ENCODE data around the gene SORBS2.

SORBS2 gene

GRCh38 chr4:185834088-185834487, 22.1 kb upstream of the SORBS2 start:
- no peak overlapping the region for H3K4me3 ChIP-seq (IDR thresholded peaks at IDR 0.05; ENCODE audit: insufficient read depth, low read depth, low read length)
- no peak overlapping the region; the same call in 1 of the 2 replicates for H3K9ac ChIP-seq
- no peaks in the 10 kb centered on the region for H3K79me2 ChIP-seq (ENCODE audit: insufficient read depth, low read depth)
- no peaks in the 10 kb centered on the region for H4K20me1 ChIP-seq (ENCODE audit: insufficient read depth)
- no peaks in the 10 kb centered on the region for H3K27me3 ChIP-seq (ENCODE audit: insufficient read depth, low read depth)
- no peak overlapping the region for H3K4me2 ChIP-seq
- H3K36me3 ChIP-seq (ENCODE audit: insufficient read depth) = no peaks in the 10 kb centered on the region
- no peak overlapping the region for H3K27ac ChIP-seq
- TF ChIP-seq CTCF (conservative IDR thresholded peaks at IDR 0.05; ENCODE audit: low read depth, low read length) = no peak
- H3K4me1 ChIP-seq (ENCODE audit: low read depth, poor library complexity, severe bottlenecking) = no peaks in the 10 kb centered on the region
- no peak overlapping the region for H2AFZ ChIP-seq (ENCODE audit: low read depth)

- Histone ChIP-seq H3K79me2 (ENCODE audit: insufficient read depth, low read depth) (no peaks in the 10 kb centered on the region), H3K36me3 (ENCODE audit: insufficient read depth) (no peaks in the 10 kb centered on the region), H3K9ac (no peak overlapping the region), H3K4me2 (no peak overlapping the region), H4K20me1 (ENCODE audit: insufficient read depth) (no peaks in the 10 kb centered on the region), H3K27ac (no peak overlapping the region), H3K4me3 (IDR thresholded peaks at IDR 0.05; ENCODE audit: insufficient read depth, low read depth, low read length) (no peak overlapping the region), H3K27me3 (ENCODE audit: insufficient read depth, low read depth) (no peaks in the 10 kb centered on the region), H2AFZ (ENCODE audit: low read depth) (no peak overlapping the region), H3K4me1 (ENCODE audit: low read depth, poor library complexity, severe bottlenecking) (no peaks in the 10 kb centered on the region)
- TF ChIP-seq CTCF (conservative IDR thresholded peaks at IDR 0.05; ENCODE audit: low read depth, low read length) = no peak
These were observed 21.1 kb upstream of the SORBS2 start for GRCh38 chr4:185833055-185833598.

- H2AFZ ChIP-seq (ENCODE audit: low read depth) = no peak overlapping the region
- H3K79me2 ChIP-seq (ENCODE audit: insufficient read depth, low read depth) = no peaks in the 10 kb centered on the region
- H3K36me3 ChIP-seq (ENCODE audit: insufficient read depth) = no peaks in the 10 kb centered on the region
- no peaks in the 10 kb centered on the region for H3K27me3 ChIP-seq (ENCODE audit: insufficient read depth, low read depth)
- no peak overlapping the region for H3K27ac ChIP-seq
- TF ChIP-seq CTCF (conservative IDR thresholded peaks at IDR 0.05; ENCODE audit: low read depth, low read length) = no peak
- no peak overlapping the region for H3K9ac ChIP-seq
- H4K20me1 ChIP-seq (ENCODE audit: insufficient read depth) = no peaks in the 10 kb centered on the region
- H3K4me1 ChIP-seq (ENCODE audit: low read depth, poor library complexity, severe bottlenecking) = no peaks in the 10 kb centered on the region
- H3K4me2 ChIP-seq = no peak overlapping the region
- no peak overlapping the region for H3K4me3 ChIP-seq (IDR thresholded peaks at IDR 0.05; ENCODE audit: insufficient read depth, low read depth, low read length)
These were observed 19.3 kb upstream of the SORBS2 start for GRCh38 chr4:185831125-185831815.

GRCh38 chr4:185830263-185830994, 18.4 kb upstream of the SORBS2 start:
- H3K9ac ChIP-seq = no peak overlapping the region
- no peak overlapping the region for H3K27ac ChIP-seq
- H2AFZ ChIP-seq (ENCODE audit: low read depth) = no peak overlapping the region
- no peaks in the 10 kb centered on the region for H4K20me1 ChIP-seq (ENCODE audit: insufficient read depth)
- no peak overlapping the region for H3K4me2 ChIP-seq
- peaks cover 8% of the 10 kb centered on the region for H3K4me1 ChIP-seq (ENCODE audit: low read depth, poor library complexity, severe bottlenecking)
- H3K36me3 ChIP-seq (ENCODE audit: insufficient read depth) = no peaks in the 10 kb centered on the region
- no peak overlapping the region for H3K4me3 ChIP-seq (IDR thresholded peaks at IDR 0.05; ENCODE audit: insufficient read depth, low read depth, low read length)
- TF ChIP-seq CTCF (conservative IDR thresholded peaks at IDR 0.05; ENCODE audit: low read depth, low read length) = no peak
- H3K79me2 ChIP-seq (ENCODE audit: insufficient read depth, low read depth) = no peaks in the 10 kb centered on the region
- no peaks in the 10 kb centered on the region for H3K27me3 ChIP-seq (ENCODE audit: insufficient read depth, low read depth)

Measured in KMS-11 (cell line).